ENCODE data around the gene HOXC11.
A peak's percentile ranks its signal among the peaks of the same experiment; 100 is the strongest.

The HOXC11 gene

GRCh38 chr12:53972722-53973235 lies at the start of gene HOXC11:
Gene HOXC11, plus strand, starts transcription at chr12:53973126. Its CDS starts 116 bp downstream, at chr12:53973242.
- no peak for DNase-seq (ENCODE audit: low read depth in 1 of 2, low spot score in 1 of 2)

- DNase-seq (ENCODE audit: low read depth in 1 of 2, low spot score in 1 of 2), result no peak
Observed at GRCh38 chr12:53924521-53925405, 48.2 kb upstream of the HOXC11 start.

GRCh38 chr12:53927220-53928029 lies 45.5 kb upstream of the HOXC11 start:
- no peak for DNase-seq (ENCODE audit: low read depth in 1 of 2, low spot score in 1 of 2)

- no peak for DNase-seq (ENCODE audit: low read depth in 1 of 2, low spot score in 1 of 2)
Observed at GRCh38 chr12:53928054-53928835, 44.7 kb upstream of the HOXC11 start.

- no peak for DNase-seq (ENCODE audit: low read depth in 1 of 2, low spot score in 1 of 2)
Observed at GRCh38 chr12:53929527-53929926, 43.4 kb upstream of the HOXC11 start.

GRCh38 chr12:53930591-53931255 lies 42.2 kb upstream of the HOXC11 start:
- DNase-seq (ENCODE audit: low read depth in 1 of 2, low spot score in 1 of 2), result no peak

GRCh38 chr12:53931844-53932581 lies 40.9 kb upstream of the HOXC11 start:
- DNase-seq (ENCODE audit: low read depth in 1 of 2, low spot score in 1 of 2), result no peak

- no peak for DNase-seq (ENCODE audit: low read depth in 1 of 2, low spot score in 1 of 2)
Observed at GRCh38 chr12:53932915-53933314, 40.0 kb upstream of the HOXC11 start.

- no peak for DNase-seq (ENCODE audit: low read depth in 1 of 2, low spot score in 1 of 2)
Observed at GRCh38 chr12:53935383-53936341, 37.3 kb upstream of the HOXC11 start.

GRCh38 chr12:53937099-53937498 lies 35.8 kb upstream of the HOXC11 start:
- no peak for DNase-seq (ENCODE audit: low read depth in 1 of 2, low spot score in 1 of 2)

- no peak for DNase-seq (ENCODE audit: low read depth in 1 of 2, low spot score in 1 of 2)
Observed at GRCh38 chr12:53937596-53938325, 35.2 kb upstream of the HOXC11 start.

- peak in 1 of 2 donors; percentile 52 for DNase-seq (ENCODE audit: low read depth in 1 of 2, low spot score in 1 of 2)
Observed at GRCh38 chr12:53938326-53939140, 34.4 kb upstream of the HOXC11 start, which contains the start of gene HOXC13. Gene HOXC13, plus strand, starts transcription at chr12:53938831. Its CDS starts 76 bp downstream, at chr12:53938907.

GRCh38 chr12:53939141-53940108 lies 33.5 kb upstream of the HOXC11 start:
- DNase-seq (ENCODE audit: low read depth in 1 of 2, low spot score in 1 of 2), result no peak

- DNase-seq (ENCODE audit: low read depth in 1 of 2, low spot score in 1 of 2), result no peak
Observed at GRCh38 chr12:53940443-53941014, 32.4 kb upstream of the HOXC11 start.

- DNase-seq (ENCODE audit: low read depth in 1 of 2, low spot score in 1 of 2), result no peak
Observed at GRCh38 chr12:53941187-53941586, 31.7 kb upstream of the HOXC11 start.

GRCh38 chr12:53941750-53942149 lies 31.2 kb upstream of the HOXC11 start:
- DNase-seq (ENCODE audit: low read depth in 1 of 2, low spot score in 1 of 2), result no peak
